ENCODE measurements around the gene SMC5.
A peak's percentile ranks its signal among the peaks of the same experiment; 100 is the strongest.
"Not testable (repeated sequence)": the region's sequence is repeated elsewhere in the genome, so short reads cannot be mapped to it uniquely, and the experiment has no call there.

Gene SMC5

DNA sequence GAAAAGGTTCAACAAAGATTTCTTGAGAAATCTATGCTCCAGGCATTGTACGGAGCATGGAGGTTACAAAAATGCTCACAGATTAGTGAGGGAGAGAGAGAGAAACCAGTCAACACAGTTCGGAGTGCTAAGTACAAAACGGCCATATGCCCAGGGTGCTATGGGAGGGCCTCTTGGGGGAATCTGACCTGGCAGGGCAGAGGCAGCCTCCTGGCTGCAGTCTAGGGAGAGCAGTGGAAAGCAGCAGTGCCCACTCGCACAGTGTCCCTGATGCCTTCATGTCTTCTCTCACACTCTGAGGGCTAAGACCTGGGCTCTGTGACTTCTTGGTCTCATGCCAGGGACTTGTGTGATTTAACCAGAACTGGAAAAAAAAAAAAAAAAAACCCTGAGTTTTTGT is 29.8 kb upstream of the SMC5 start:
- H3K27ac ChIP-seq: no peak overlapping the region
- TF ChIP-seq, protein P1, sequence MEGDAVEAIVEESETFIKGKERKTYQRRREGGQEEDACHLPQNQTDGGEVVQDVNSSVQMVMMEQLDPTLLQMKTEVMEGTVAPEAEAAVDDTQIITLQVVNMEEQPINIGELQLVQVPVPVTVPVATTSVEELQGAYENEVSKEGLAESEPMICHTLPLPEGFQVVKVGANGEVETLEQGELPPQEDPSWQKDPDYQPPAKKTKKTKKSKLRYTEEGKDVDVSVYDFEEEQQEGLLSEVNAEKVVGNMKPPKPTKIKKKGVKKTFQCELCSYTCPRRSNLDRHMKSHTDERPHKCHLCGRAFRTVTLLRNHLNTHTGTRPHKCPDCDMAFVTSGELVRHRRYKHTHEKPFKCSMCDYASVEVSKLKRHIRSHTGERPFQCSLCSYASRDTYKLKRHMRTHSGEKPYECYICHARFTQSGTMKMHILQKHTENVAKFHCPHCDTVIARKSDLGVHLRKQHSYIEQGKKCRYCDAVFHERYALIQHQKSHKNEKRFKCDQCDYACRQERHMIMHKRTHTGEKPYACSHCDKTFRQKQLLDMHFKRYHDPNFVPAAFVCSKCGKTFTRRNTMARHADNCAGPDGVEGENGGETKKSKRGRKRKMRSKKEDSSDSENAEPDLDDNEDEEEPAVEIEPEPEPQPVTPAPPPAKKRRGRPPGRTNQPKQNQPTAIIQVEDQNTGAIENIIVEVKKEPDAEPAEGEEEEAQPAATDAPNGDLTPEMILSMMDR (IDR thresholded peaks at IDR 0.05): no peak
- no peak for TF ChIP-seq ZFX (IDR thresholded peaks at IDR 0.05; ENCODE audit: borderline replicate concordance)

DNA sequence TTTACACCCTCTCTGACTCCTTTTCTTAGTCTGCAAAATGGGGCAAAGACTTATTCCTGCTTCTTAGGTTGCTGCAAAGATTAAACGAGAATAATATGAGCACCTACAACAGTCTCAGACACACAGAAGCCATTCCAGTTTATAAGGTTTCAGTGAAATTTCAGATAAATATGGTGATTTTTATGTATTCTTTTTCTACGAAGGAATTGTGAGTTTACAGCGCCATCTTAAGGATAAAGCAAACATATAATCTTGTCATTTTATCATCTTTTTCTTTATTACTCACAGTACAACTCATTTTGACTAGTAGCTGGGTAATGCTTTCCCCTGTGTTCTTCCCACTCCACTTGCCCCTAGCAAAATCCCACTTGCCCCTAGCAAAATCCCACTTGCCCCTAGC is 29.2 kb upstream of the SMC5 start:
- H3K27ac ChIP-seq: no peak overlapping the region
- TF ChIP-seq, protein P1 (IDR thresholded peaks at IDR 0.05): peak; percentile 38
- no peak for TF ChIP-seq ZFX (IDR thresholded peaks at IDR 0.05; ENCODE audit: borderline replicate concordance)

DNA sequence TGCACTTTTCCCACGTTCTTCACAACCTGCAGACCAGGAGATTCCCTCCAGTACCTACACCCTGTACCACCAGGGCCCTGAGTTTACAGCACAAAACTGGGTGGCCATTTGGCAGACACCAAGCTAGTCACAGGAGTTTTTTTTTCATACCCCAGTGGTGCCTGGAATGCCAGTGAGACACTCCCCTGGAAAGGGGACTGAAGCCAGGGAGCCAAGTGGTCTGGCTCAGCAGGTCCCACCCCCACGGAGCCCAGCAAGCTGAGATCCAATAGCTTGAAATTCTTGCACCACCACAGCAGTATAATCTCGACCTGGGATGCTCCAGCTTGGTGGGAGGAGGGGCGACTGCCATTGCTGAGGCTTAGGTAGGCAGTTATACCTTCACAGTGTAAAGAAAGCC is 26.3 kb upstream of the SMC5 start:
- no peak overlapping the region for H3K27ac ChIP-seq
- TF ChIP-seq, protein P1 (IDR thresholded peaks at IDR 0.05): no peak
- TF ChIP-seq ZFX (IDR thresholded peaks at IDR 0.05; ENCODE audit: borderline replicate concordance): no peak

DNA sequence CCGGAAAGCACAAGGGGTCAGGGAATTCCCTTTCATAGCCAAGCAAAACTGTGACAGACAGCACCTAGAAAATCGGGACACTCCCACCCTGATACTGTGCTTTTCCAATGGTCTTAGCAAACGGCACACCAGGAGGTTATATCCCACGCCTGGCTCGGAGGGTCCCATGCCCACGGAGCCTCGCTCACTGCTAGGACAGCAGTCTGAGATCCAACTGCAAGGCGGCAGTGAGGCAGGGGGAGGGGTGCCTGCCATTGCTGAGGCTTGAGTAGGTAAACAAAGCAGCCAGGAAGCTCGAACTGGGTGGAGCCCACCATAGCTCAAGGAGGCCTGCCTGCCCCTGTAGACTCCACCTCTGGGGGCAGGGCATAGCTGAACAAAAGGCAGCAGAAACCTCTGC is 24.6 kb upstream of the SMC5 start:
- H3K27ac ChIP-seq: not testable (repeated sequence)

DNA sequence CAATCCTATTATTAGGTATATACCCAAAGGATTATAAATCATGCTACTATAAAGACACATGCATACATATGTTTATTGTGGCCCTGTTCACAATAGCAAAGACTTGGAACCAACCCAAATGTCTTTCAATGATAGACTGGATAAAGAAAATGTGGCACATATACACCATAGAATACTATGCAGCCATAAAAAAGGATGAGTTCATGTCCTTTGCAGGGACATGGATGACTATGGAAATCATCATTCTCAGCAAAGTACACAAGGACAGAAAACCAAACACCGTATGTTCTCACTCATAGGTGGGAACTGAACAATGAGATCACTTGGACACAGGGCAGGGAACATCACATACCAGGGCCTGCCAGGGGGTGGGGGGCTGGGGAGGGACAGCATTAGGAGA is 12.8 kb upstream of the SMC5 start:
- not testable (repeated sequence) for H3K27ac ChIP-seq

DNA sequence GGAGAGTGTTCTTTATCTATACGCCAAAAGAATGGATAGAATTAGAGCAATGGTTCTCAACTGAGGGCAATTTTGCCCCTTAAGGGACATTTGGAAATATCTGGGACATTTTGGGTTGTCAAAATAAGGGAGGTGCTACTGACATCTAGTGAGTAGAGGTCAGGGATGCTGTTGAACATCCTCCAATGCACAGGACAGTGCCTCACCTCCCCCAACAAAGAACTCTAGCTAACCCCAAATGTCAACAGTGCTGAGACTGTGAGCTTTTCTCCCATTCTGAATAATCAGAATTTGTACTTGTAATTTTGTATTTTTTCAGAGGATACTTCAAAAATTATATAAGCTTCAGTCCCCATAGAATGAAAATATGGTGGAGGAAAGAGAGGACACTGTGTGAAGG is 8.6 kb upstream of the SMC5 start:
- H3K27ac ChIP-seq: no peak overlapping the region
- TF ChIP-seq ZFX (IDR thresholded peaks at IDR 0.05; ENCODE audit: borderline replicate concordance): no peak
- TF ChIP-seq, protein P1 (IDR thresholded peaks at IDR 0.05): no peak

DNA sequence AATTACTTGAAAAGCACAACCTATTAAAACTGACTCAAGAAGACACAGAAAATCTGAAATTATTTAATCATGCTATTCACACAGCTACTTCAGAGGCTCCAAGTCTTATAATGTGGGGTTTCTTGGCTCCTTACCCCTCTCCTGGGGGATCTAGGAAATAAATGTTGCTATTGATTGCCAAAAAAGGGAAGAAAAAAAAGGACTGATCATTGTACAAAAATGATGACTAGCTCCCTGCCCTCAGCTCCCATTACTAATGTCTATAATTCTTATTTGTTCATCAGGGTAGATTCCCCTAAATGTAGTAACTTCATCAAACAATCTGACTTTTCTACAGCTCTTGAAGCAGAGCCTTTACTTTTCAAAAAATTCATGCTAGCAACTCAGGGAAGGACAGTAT is 3.3 kb upstream of the SMC5 start:
- no peak for TF ChIP-seq ZFX (IDR thresholded peaks at IDR 0.05; ENCODE audit: borderline replicate concordance)
- TF ChIP-seq, protein P1 (IDR thresholded peaks at IDR 0.05): no peak
- no peak overlapping the region for H3K27ac ChIP-seq

DNA sequence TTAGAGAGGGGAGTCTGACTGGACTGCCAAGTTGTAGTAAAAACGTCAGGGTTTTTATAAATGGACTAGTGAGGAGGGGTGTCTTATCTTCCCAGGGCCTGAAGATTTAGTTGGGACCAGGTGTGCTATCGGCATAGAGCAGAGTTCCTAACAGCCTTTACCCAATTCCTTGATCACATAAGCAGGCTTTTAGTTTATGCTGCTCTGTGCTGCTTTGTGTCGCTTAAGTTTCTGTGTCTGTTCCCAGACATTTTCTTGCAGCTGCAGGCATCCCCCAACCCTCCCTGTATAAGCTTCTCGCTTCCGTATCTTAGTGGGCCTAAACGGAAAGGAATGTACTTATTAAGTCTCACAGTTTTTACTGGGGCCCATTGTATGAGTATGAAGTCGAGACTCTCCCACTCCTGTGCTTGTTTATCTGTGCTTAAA is 2.6 kb upstream of the SMC5 start:
- no peak overlapping the region for H3K27ac ChIP-seq
- TF ChIP-seq ZFX (IDR thresholded peaks at IDR 0.05; ENCODE audit: borderline replicate concordance): no peak
- TF ChIP-seq, protein P1 (IDR thresholded peaks at IDR 0.05): no peak

Data from 22Rv1 (cell line).